Endothelial cell of umbilical vein (primary cell): ENCODE measurements around the gene OR10H3. TPM values are rescaled to one million over a fixed set of nuclear protein-coding genes. Genes with fewer than 3 reads are reported as not detected.

Experiments used
- BruUV-seq: library from RNA; stranded (reverse); fragments of 400-500 nt; replicated peaks from 2 replicates; lab custom pipeline; 2021; lab: Mats Ljungman, UMichigan
- CTCF ChIA-PET: fragments of 300-600, 350-600 bp; sonication (Branson Sonifier 250); formaldehyde crosslinking; loops from one replicate; lab custom pipeline; 2021; ENCODE audit warnings: antibody characterized with exemption, inconsistent platforms; lab: Charles Lee
- POLR2A ChIA-PET: fragments of 300-600, 350-600 bp; sonication (Branson Sonifier 250); formaldehyde crosslinking; loops from one replicate; lab custom pipeline; 2021; ENCODE audit warnings: antibody characterized with exemption, inconsistent platforms; lab: Charles Lee
- DNase-seq: peaks from one replicate; pipeline ENCODE4 v3.0.0-alpha.2; 2011; ENCODE audit warnings: low read depth, low spot score
- FAIRE-seq: peaks from 2 replicates; lab custom pipeline; 2011; peaks lifted over from hg19 to GRCh38; lab: Jason Lieb, UNC
- H2AFZ ChIP-seq: 2 replicates; pipeline ENCODE4 v1.6.0; 2012; ENCODE audit warnings: low read depth, low read length, control low read depth, inconsistent platforms
- H3K27ac ChIP-seq: 2 replicates; pipeline ENCODE4 v1.5.1; 2011; ENCODE audit warnings: low read depth, mild to moderate bottlenecking, control low read depth, low read length, moderate library complexity; ENCODE audit not compliant: insufficient read depth
- H3K27me3 ChIP-seq, 2 experiments: 2 replicates each; pipeline versions ENCODE4 v1.6.0 to v1.6.1; 2011; ENCODE audit warnings: low read length in 2 of 2, mixed read lengths in 1 of 2; ENCODE audit not compliant: control insufficient read depth in 2 of 2, insufficient read depth in 2 of 2
- H3K36me3 ChIP-seq, 2 experiments: 2 replicates in 1 of 2; 3 replicates in 1 of 2; pipeline ENCODE4 v1.5.1; 2011; ENCODE audit warnings: low read length in 2 of 2, mild to moderate bottlenecking in 1 of 2, moderate library complexity in 1 of 2; ENCODE audit not compliant: control insufficient read depth in 2 of 2, insufficient read depth in 2 of 2; ENCODE audit errors: extremely low read depth in 1 of 2
- H3K4me1 ChIP-seq: 3 replicates; pipeline ENCODE4 v1.5.1; 2011; ENCODE audit warnings: mild to moderate bottlenecking, low read length; ENCODE audit not compliant: control insufficient read depth, insufficient read depth; ENCODE audit errors: extremely low read depth
- H3K4me2 ChIP-seq: 2 replicates; pipeline ENCODE4 v1.6.1; 2011; ENCODE audit warnings: low read length, control low read depth, mixed read lengths; ENCODE audit not compliant: insufficient read depth
- H3K4me3 ChIP-seq, 3 experiments: fragments of 200-600 bp in 1 of 3; sonication (generic), shearing (Covaris generic) in 1 of 3; replicated peaks in 1 of 3; 2 replicates each; pipeline ENCODE4 v1.5.1; 2011 to 2016; ENCODE audit warnings: control low read depth in 3 of 3, low read length in 3 of 3, mild to moderate bottlenecking in 2 of 3, inconsistent platforms in 1 of 3, low read depth in 1 of 3, moderate library complexity in 1 of 3; ENCODE audit not compliant: insufficient read depth in 1 of 3
- H3K79me2 ChIP-seq: 2 replicates; pipeline ENCODE4 v1.6.0; 2012; ENCODE audit warnings: low read length, inconsistent platforms; ENCODE audit not compliant: control insufficient read depth, insufficient read depth
- H3K9ac ChIP-seq: replicated peaks from 2 replicates; pipeline ENCODE3; 2011; ENCODE audit warnings: low read length, control low read depth; ENCODE audit not compliant: insufficient read depth; ENCODE audit errors: extremely low read depth
- H3K9me1 ChIP-seq: replicated peaks from 3 replicates; pipeline ENCODE4 v1.6.0; 2011; ENCODE audit warnings: mild to moderate bottlenecking, low read length; ENCODE audit not compliant: control insufficient read depth, insufficient read depth; ENCODE audit errors: extremely low read depth
- H3K9me3 ChIP-seq: replicated peaks from 2 replicates; pipeline ENCODE4 v1.5.1; 2012; ENCODE audit warnings: low read length, inconsistent platforms; ENCODE audit not compliant: control insufficient read depth, insufficient read depth
- H4K20me1 ChIP-seq: replicated peaks from 2 replicates; pipeline ENCODE3; 2011; ENCODE audit warnings: mild to moderate bottlenecking, low read length; ENCODE audit not compliant: control insufficient read depth, insufficient read depth; ENCODE audit errors: extremely low read depth
- EZH2 ChIP-seq: IDR thresholded peaks from 2 replicates; pipeline ENCODE4 v1.6.1; 2012; ENCODE audit warnings: borderline replicate concordance, low read depth, mild to moderate bottlenecking, moderate library complexity, low read length, inconsistent platforms; ENCODE audit not compliant: severe bottlenecking
- FOS ChIP-seq: IDR thresholded peaks from 2 replicates; pipeline ENCODE4 v1.6.1; 2011; ENCODE audit warnings: mild to moderate bottlenecking, low read length, moderate library complexity, borderline replicate concordance; ENCODE audit not compliant: insufficient read depth
- GATA2 ChIP-seq: IDR thresholded peaks from 2 replicates; pipeline ENCODE4 v1.7.0; 2011; ENCODE audit warnings: low read depth, mild to moderate bottlenecking, moderate library complexity, mixed read lengths, low read length; ENCODE audit not compliant: insufficient read length, insufficient read depth
- JUN ChIP-seq: IDR thresholded peaks from 2 replicates; pipeline ENCODE4 v1.6.1; 2011; ENCODE audit warnings: borderline replicate concordance, low read depth; ENCODE audit not compliant: insufficient read length, insufficient read depth
- MYC ChIP-seq: IDR thresholded peaks from one replicate; pipeline ENCODE4 v1.6.1; 2011; ENCODE audit warnings: mild to moderate bottlenecking, low read depth, low read length
- POLR2A ChIP-seq: IDR thresholded peaks from 2 replicates; pipeline ENCODE4 v1.6.1; 2012; ENCODE audit warnings: low read depth, mild to moderate bottlenecking, control low read depth, low read length
- POLR2AphosphoS5 ChIP-seq: IDR thresholded peaks from 2 replicates; pipeline ENCODE4 v1.6.1; 2012; ENCODE audit warnings: low read depth, mild to moderate bottlenecking, control low read depth, low read length, moderate library complexity; ENCODE audit not compliant: insufficient read depth
- dilution Hi-C: fragments of 300-500 bp; cut with MboI; formaldehyde crosslinking; loops from one replicate; pipeline ENCODE4 v1.15.0; 2019; ENCODE audit warnings: low sequenced_read_pairs; ENCODE audit not compliant: extremely low pct_ligation_motif_present
- intact Hi-C: fragments of 100-400 bp; cut with micrococcal nuclease; formaldehyde crosslinking; loops from one replicate; pipeline ENCODE4 v1.10.0; 2022
- polyA plus RNA-seq, 4 experiments: library from polyadenylated mRNA; depleted of rRNA in 3 of 4; stranded (reverse) in 3 of 4; unstranded in 1 of 4; fragments of >200 nt; gene quantifications; 2 replicates each; pipeline versions ENCODE4 v1.2.1 to v1.2.3, GENCODE V29; 2011 to 2012; ENCODE audit warnings: missing spikeins in 1 of 4
- total RNA-seq: library from RNA; stranded (reverse); gene quantifications from 2 replicates; pipeline ENCODE4 v1.2.3, GENCODE V29; 2021
- TF ChIP-seq, protein P1 (sequence below), 2 donors: IDR thresholded peaks; 1 replicate in 1 of 2; 2 replicates in 1 of 2; pipeline ENCODE4 v1.5.1; 2011; ENCODE audit warnings: low read length in 2 of 2, mild to moderate bottlenecking in 2 of 2, moderate library complexity in 2 of 2, control low read depth in 1 of 2, inconsistent platforms in 1 of 2, low read depth in 1 of 2; ENCODE audit not compliant: insufficient read depth in 1 of 2; ENCODE audit errors: extremely low read depth in 1 of 2
- TF ChIP-seq, protein P2 (sequence below): IDR thresholded peaks from 2 replicates; pipeline ENCODE4 v1.6.1; 2011; ENCODE audit not compliant: insufficient read depth, insufficient read length

OR10H3 gene
- total and polyA plus RNA-seq, 2 donors (not counting 3 experiments of a cell fraction or from before 2014, with no cell fraction given) = not detected

DNA sequence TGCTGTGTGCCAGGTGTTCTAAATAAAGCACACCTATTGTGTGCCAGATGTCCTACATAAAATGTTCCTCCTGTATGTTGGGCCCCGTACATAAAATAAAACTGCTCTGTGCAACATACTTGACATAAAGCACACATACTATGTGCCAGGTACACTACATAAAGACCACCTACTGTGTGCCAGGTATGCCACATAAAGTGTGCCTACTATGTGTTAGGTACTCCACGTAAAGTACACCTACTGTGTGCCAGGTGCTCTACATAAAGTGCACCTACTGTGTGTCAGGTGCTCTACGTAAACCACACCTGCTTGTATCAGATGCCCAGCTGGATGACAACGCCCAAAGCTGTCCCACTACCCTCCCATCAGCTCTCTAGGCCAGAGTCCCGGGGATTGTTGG, 43.9 kb downstream of the OR10H3 start:
- Histone ChIP-seq H4K20me1 (no peaks in the 10 kb centered on the region), H3K79me2 (no peaks in the 10 kb centered on the region), H3K4me3 (no peak overlapping the region), H2AFZ (no peak overlapping the region), H3K9me3 (no peaks in the 10 kb centered on the region), H3K4me1 (no peaks in the 10 kb centered on the region), H3K27ac (no peak overlapping the region), H3K9me1 (no peaks in the 10 kb centered on the region), H3K4me2 (no peak overlapping the region), H3K27me3 (no peaks in the 10 kb centered on the region), H3K9ac (no peak overlapping the region), H3K36me3 (no peaks in the 10 kb centered on the region)
- no TSS peak for BruUV-seq
- POLR2A ChIA-PET = no interaction called here
- FAIRE-seq (no peak), DNase-seq (no peak)
- dilution Hi-C loops (no loop called here), intact Hi-C loops (no loop called here)
- TF ChIP-seq, protein P1, sequence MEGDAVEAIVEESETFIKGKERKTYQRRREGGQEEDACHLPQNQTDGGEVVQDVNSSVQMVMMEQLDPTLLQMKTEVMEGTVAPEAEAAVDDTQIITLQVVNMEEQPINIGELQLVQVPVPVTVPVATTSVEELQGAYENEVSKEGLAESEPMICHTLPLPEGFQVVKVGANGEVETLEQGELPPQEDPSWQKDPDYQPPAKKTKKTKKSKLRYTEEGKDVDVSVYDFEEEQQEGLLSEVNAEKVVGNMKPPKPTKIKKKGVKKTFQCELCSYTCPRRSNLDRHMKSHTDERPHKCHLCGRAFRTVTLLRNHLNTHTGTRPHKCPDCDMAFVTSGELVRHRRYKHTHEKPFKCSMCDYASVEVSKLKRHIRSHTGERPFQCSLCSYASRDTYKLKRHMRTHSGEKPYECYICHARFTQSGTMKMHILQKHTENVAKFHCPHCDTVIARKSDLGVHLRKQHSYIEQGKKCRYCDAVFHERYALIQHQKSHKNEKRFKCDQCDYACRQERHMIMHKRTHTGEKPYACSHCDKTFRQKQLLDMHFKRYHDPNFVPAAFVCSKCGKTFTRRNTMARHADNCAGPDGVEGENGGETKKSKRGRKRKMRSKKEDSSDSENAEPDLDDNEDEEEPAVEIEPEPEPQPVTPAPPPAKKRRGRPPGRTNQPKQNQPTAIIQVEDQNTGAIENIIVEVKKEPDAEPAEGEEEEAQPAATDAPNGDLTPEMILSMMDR (IDR thresholded peaks at IDR 0.05; ENCODE audit: extremely low read depth in 1 of 2, insufficient read depth in 1 of 2, low read depth in 1 of 2, low read length in 2 of 2) = no peak
- TF ChIP-seq FOS (no peak), JUN (no peak), POLR2A (no peak), EZH2 (no peak), GATA2 (no peak), POLR2AphosphoS5 (no peak), MYC (no peak)
- TF ChIP-seq, protein P2, sequence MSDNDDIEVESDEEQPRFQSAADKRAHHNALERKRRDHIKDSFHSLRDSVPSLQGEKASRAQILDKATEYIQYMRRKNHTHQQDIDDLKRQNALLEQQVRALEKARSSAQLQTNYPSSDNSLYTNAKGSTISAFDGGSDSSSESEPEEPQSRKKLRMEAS = no peak
- CTCF ChIA-PET = interaction anchor here (0.7 kb wide), 1 partner anchor 119 kb away, joined by 3 read pairs; no protein-coding TSS in a partner anchor
